Muscle of arm (tissue), 14 donors: Measurements from ENCODE around the gene THOC1. TPM values are rescaled to one million over a fixed set of nuclear protein-coding genes. Genes with fewer than 3 reads are reported as not detected.
"Not testable (repeated sequence)": the region's sequence is repeated elsewhere in the genome, so short reads cannot be mapped to it uniquely, and the experiment has no call there.

ENCODE experiments used
- DNase-seq: peaks from one replicate; pipeline ENCODE4 v3.0.0-alpha.2; 2013
- long read RNA-seq, 11 donors: transcript quantifications; one replicate each; lab custom pipeline, GENCODE V29; 2026
- polyA plus RNA-seq, 12 donors: library from polyadenylated mRNA; unstranded; fragments of 120-200 nt; gene quantifications; one replicate each; pipeline ENCODE4 v1.2.1, GENCODE V29; 2013; ENCODE audit not compliant: insufficient read length in 12 of 12

Gene THOC1
- 10 to 100 TPM in 11 of 12 donors, not detected in 1; 29.2 to 77.4 (median 50.3) TPM for polyA plus RNA-seq
- long read RNA-seq, donor 1, partial matches to known transcripts: 0 of 9 reads
- long read RNA-seq, donor 1, other reads (novel, unspliced or antisense): 0 of 9 reads
- long read RNA-seq, donor 2, transcript THOC1-201 (21 exons, 2,087 nt): major isoform, 6 of 9 reads
- long read RNA-seq, donor 2, partial matches to known transcripts: 0 of 9 reads
- long read RNA-seq, donor 2, other reads (novel, unspliced or antisense): 0 of 9 reads
- long read RNA-seq, donor 3, partial matches to known transcripts: 0 of 1 reads
- long read RNA-seq, donor 3, other reads (novel, unspliced or antisense): 0 of 1 reads
- long read RNA-seq, donor 4, partial matches to known transcripts: 0 of 2 reads
- long read RNA-seq, donor 4, other reads (novel, unspliced or antisense): 0 of 2 reads
- long read RNA-seq, donor 5, transcript THOC1-201 (21 exons, 2,087 nt): major isoform, 5 of 8 reads
- long read RNA-seq, donor 5, partial matches to known transcripts: 0 of 8 reads
- long read RNA-seq, donor 5, other reads (novel, unspliced or antisense): 0 of 8 reads
- long read RNA-seq, donor 6, partial matches to known transcripts: 0 of 4 reads
- long read RNA-seq, donor 6, other reads (novel, unspliced or antisense): 0 of 4 reads
- long read RNA-seq, donor 7, partial matches to known transcripts: 0 of 7 reads
- long read RNA-seq, donor 7, other reads (novel, unspliced or antisense): 0 of 7 reads
- long read RNA-seq, donor 8, partial matches to known transcripts: 0 of 6 reads
- long read RNA-seq, donor 8, other reads (novel, unspliced or antisense): 0 of 6 reads
- long read RNA-seq, donor 9, partial matches to known transcripts: 0 of 4 reads
- long read RNA-seq, donor 9, other reads (novel, unspliced or antisense): 0 of 4 reads
- long read RNA-seq, donor 10, partial matches to known transcripts: 0 of 9 reads
- long read RNA-seq, donor 10, other reads (novel, unspliced or antisense): 0 of 9 reads
- long read RNA-seq, donor 11, partial matches to known transcripts: 0 of 6 reads
- long read RNA-seq, donor 11, other reads (novel, unspliced or antisense): 0 of 6 reads

- DNase-seq: peak; percentile 91
Measured at GRCh38 chr18:267688-268552, at the start of gene THOC1. Gene THOC1, minus strand, starts transcription at chr18:268047. Its CDS starts 28 bp downstream, at chr18:268019.

DNA sequence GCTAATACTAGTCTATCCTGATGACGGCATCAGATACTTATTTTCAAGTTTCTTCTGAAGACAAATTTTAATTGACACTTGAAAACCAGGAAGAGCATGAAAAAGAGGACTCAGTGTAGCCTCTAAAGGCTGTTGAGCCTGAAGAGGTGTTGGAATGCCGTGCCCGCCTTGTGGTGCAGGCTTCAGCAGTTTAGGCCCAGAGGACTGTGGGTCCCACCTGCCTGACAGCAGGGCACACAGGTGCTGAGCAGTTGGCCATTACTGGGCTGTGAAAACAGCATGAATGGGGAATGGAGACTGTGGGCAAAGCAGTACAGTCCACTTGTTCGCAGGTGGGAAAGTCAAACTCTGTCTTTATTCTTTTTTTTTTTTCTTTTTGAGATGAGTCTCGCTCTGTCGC is 49.8 kb upstream of the THOC1 start:
- DNase-seq: no peak

DNA sequence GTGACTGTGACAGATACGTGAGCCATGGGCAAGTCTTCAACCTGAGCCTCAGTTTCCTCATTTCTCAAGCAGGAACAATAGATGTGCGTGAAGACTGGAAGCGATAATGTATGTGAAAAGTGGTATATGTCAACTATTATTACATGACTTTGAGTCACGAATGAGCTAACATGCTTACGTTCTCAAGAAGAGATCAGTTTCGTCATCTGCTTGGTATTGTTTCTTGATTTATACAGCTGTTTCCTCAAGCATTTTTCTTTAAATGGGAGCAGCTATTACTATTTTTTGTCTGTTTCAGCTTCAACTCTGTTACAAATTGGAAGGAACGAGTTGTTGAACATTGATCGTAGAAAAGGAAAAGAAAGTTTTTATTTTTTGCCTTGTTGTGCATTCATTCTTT is 48.5 kb upstream of the THOC1 start:
- no peak for DNase-seq

DNA sequence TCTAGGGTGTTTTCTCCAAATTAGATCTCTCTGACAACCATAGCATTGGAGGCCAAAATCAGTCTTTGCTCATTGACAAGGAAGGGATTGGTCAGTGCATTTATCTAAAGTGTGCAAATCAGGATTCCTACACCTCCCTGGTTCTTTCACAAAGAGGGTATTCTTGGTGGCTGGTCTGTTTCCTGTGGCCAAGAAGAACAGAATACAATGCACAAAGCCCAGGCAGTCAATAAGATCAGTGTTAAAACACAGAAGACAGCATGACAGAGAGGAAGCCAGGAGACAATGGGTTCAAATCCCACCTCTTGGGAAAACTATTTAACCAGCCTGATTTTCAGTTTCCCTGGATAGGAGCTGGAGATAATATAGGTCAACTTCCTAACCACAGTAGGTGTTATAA is 46.1 kb upstream of the THOC1 start:
- DNase-seq: no peak

GRCh38 chr18:312415-312814 is 44.6 kb upstream of the THOC1 start:
- DNase-seq: no peak

- no peak for DNase-seq
Measured at GRCh38 chr18:310042-310441, 42.2 kb upstream of the THOC1 start.

DNA sequence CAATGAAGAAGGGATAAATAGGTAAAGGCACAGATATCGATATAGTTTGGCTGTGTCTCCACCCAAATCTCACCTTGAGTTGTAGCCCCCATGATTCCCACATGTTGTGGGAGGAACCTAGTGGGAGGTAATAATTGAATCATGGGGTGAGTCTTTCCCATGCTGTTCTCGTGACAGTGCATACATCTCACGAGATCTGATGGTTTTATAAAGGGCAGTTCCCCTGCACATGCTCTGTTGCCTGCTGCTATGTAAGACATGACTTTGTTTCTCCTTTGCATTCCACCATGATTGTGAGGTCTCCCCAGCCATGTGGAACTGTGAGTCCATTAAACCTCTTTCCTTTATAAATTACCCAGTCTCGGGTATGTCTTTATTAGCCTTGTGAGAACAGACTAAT is 40.2 kb upstream of the THOC1 start:
- DNase-seq: not testable (repeated sequence)

- DNase-seq: no peak
Measured at GRCh38 chr18:306608-307255, 38.9 kb upstream of the THOC1 start.

DNA sequence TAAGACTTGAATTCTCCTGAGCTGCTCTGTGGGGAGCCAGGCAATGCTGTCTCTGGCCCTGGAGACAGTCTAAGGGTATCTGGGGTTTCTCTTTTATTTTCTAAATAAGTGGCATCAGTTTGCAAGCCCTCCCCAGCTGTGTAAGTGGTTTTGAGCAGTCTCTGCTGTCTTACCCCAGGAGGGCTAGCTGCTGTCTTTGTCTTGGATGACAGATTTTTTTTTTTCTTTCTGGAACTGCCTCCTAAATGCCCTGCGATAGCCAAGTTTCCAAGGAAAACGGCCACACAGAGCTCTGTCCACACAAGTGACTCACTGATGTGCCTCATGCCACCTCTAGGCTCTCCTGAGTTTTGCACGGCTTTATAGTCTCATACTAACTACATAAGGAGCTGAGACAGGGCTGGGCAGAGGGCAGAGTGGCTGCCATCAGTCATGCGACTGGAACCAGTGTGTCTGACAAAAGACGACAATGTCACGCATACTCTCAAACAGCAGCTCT is 37.2 kb upstream of the THOC1 start:
- DNase-seq: no peak

- DNase-seq: no peak
Measured at GRCh38 chr18:303607-304006, 35.8 kb upstream of the THOC1 start.

DNA sequence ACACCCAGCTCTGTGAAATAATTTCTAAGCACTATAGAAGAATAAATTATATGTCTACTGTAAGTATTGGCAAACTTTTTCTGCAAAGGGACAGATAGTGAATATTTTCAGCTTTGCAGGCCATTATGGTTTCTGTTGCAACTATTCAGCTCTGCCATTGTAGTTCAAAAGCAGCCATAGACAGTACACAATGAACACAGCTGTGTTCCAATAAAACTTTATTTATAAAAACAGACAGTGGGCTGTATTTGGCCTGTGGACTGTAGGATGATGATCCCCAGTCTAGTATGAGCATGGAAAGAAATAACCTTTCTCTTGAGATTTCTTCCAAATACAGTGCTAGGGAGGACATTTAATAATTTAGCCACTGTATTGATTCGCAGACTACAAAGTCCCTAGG is 35.2 kb upstream of the THOC1 start:
- no peak for DNase-seq

- no peak for DNase-seq
Measured at GRCh38 chr18:302097-302496, 34.2 kb upstream of the THOC1 start.

- DNase-seq: no peak
Measured at GRCh38 chr18:297936-298335, 30.1 kb upstream of the THOC1 start.

DNA sequence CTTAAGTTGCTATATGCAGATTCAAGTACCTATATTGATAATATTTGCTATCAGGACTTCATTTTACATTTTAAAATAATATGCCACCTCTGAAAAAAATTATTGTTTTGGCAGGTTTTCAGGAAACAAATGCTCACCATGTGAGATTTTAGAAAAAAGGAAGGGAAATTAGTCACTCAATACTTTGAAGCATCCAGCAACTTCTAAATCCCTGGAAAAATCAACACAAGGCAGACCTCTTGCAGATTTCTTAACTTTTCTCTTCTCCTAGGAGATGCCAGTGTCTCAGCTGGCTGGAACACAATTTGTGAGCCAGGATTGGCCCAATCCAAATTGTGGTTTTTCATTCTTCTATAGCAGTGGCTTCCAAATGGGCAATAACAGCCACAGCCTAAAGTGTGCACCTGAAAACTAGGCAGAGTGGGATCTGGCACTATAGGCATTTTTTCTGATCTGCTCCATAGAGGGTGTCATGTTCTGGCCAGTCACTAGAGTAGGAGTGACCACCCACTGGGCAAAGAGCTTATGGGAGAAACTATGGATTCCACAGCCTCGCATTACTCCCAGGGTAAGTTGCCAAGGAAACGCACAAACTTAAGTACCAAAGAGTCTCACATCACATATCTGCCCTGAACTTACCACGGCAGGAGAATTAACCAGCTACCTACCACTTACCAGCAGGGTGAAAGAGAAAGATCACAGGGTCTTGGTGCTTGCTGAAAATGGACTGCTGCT is 28.1 kb upstream of the THOC1 start:
- no peak for DNase-seq

DNA sequence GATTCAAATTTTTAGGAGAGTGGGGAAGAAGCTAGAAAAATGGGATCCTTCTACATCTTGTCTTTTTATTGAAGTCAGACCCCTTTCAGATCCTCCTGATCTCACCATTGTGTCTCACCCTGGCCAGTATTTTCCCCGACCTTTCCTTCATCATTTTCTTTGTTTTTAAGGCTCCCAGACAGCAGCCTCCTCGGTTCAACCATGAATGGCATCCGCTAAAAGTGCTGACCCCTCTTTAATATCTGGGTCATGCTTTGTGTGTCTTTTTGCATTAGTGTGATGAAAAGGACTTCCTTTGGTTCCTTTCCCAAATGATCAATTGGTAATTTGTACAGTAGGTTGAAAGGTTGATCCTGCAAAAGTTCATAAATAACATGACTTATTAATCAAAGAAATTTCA is 26.7 kb upstream of the THOC1 start:
- DNase-seq: no peak

DNA sequence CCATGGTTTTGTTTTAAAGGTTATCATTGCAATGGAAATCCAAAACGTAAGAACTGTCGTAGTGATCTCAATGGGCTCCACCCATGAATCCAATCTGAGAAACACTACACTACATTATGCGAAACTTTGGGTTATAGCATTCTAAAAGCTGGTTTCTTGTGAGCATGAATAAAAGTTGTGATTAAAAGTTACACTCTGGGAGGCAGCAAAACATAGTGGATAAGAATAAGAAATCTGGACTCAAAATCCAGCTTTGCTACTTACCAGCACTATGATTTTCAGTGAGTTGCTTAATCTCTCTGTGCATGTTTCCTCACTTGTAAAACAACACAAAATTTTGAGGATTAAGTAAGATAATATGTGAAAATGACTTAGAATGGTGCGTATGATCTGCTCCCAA is 25.7 kb upstream of the THOC1 start:
- no peak for DNase-seq

DNA sequence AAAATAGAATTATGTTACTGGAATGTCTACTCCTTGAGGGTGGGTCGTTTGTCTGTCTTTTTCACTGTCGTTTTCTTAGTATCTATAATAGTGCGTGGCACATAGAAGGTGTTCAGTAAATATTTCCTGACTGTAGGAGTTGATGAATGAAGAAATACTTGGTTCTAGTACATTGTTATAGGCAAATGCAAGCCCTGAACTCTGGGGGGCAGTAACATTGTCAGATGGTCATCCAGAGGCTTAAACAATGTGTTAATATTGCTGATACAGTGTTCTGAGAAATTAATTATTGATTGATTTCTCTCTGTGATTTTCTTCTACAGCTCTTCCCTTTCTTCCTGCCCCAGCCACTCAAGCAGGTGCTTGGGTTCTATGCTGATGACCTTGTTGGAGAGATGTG is 24.4 kb upstream of the THOC1 start:
- no peak for DNase-seq

GRCh38 chr18:289970-290369 is 22.1 kb upstream of the THOC1 start:
- not testable (repeated sequence) for DNase-seq

DNA sequence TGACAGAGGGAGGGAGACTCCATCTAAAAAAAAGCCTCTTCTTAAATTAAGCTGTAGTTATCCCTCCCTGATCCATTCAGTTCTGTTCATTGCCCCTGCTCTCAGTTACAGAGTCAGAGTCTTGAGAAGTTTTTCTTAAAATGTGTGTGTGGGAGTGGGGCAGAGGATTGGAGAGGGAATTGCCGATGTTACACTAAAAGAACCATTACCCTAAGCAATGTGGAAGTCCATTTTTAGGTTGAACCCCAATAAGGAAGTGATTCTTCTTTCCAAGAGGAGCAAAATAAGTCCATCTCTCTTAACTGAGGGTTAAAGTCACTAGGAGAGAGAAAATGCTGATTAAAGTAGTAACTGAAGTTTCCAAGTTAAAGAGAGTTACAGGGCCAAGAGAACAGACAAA is 21.2 kb upstream of the THOC1 start:
- DNase-seq: no peak
